ENCODE results near the gene CLASP1. TPM values are rescaled to one million over a fixed set of nuclear protein-coding genes. Genes with fewer than 3 reads are reported as not detected.

The CLASP1 gene
- total and polyA plus RNA-seq, 2 of the 8 experiments (the other 6 are each of a cell fraction or from before 2014, with no cell fraction given): 7.3 to 53.9 TPM

- no peak overlapping the region for H3K14ac ChIP-seq (ENCODE audit: insufficient read length)
- no peak overlapping the region for H2BK12ac ChIP-seq (ENCODE audit: low read depth, low read length)
- H3K79me2 ChIP-seq (ENCODE audit: control insufficient read depth in 1 of 2, insufficient read depth in 2 of 2, low read length in 2 of 2): no peaks in the 10 kb centered on the region
- H4K5ac ChIP-seq (ENCODE audit: insufficient read length, low read depth, low read length): no peak overlapping the region
- H3K27me3 ChIP-seq (replicated peaks in 1 of 4; ENCODE audit: control insufficient read depth in 3 of 4, extremely low read depth in 1 of 4, insufficient read depth in 3 of 4, low read length in 3 of 4): no peaks in the 10 kb centered on the region
- H3K9me3 ChIP-seq (ENCODE audit: insufficient read depth in 2 of 2, low read depth in 1 of 2, low read length in 1 of 2): no peaks in the 10 kb centered on the region
- no peak overlapping the region for H2BK5ac ChIP-seq (ENCODE audit: low read depth, low read length)
- H2BK15ac ChIP-seq (ENCODE audit: low read length): no peak overlapping the region
- no peak overlapping the region for H3K4ac ChIP-seq (replicated peaks; ENCODE audit: insufficient read length, low read depth, low read length)
- ChIA-PET POLR2A (ENCODE audit: partially characterized antibody) (no interaction called here), CTCF (ENCODE audit: partially characterized antibody) (no interaction called here)
- H3K4me2 ChIP-seq (ENCODE audit: insufficient read depth in 1 of 2, low read depth in 2 of 2, low read length in 2 of 2): no peak overlapping the region
- H3K4me3 ChIP-seq (ENCODE audit: extremely low read depth in 1 of 4, insufficient read depth in 2 of 4, low read depth in 3 of 4, low read length in 4 of 4): no peak overlapping the region
- H3K4me1 ChIP-seq (replicated peaks in 1 of 4; ENCODE audit: control insufficient read depth in 3 of 4, insufficient read depth in 4 of 4, low read length in 3 of 4): no peaks in the 10 kb centered on the region
- H2AFZ ChIP-seq (ENCODE audit: low read length): no peak overlapping the region
- no peak overlapping the region for H2AK5ac ChIP-seq (ENCODE audit: low read depth, low read length)
- no peak overlapping the region for H3K27ac ChIP-seq (ENCODE audit: low read depth, low read length)
- H4K91ac ChIP-seq (replicated peaks; ENCODE audit: insufficient read length, low read length): no peak overlapping the region
- FAIRE-seq: no peak
- no peak overlapping the region for H2BK20ac ChIP-seq (ENCODE audit: low read length)
- H3K79me1 ChIP-seq (ENCODE audit: low read depth, low read length): no peaks in the 10 kb centered on the region; the same call in 1 of the 2 replicates
- no peak overlapping the region for H3K9ac ChIP-seq (replicated peaks in 1 of 4; ENCODE audit: extremely low read depth in 1 of 4, low read depth in 3 of 4, low read length in 3 of 4)
- H3K23ac ChIP-seq (ENCODE audit: insufficient read length): no peak overlapping the region
- H3K23me2 ChIP-seq (ENCODE audit: low read depth, low read length): no peaks in the 10 kb centered on the region
- no peak overlapping the region for H4K8ac ChIP-seq (ENCODE audit: extremely low read depth, insufficient read depth, low read length)
- peaks cover 0 to 15% (median 2%) of the 10 kb centered on the region in 4 experiments; a peak in 3 of 8 replicates for H3K36me3 ChIP-seq (ENCODE audit: control insufficient read depth in 2 of 4, insufficient read depth in 4 of 4, low read length in 3 of 4)
- no peak overlapping the region for H3K18ac ChIP-seq (ENCODE audit: extremely low read depth, low read length)
- no peak for DNase-seq (ENCODE audit: low read depth in 1 of 2, low spot score in 2 of 2)
- peaks cover 0 to 1% of the 10 kb centered on the region in 2 experiments for H4K20me1 ChIP-seq (replicated peaks in 1 of 2; ENCODE audit: control insufficient read depth in 1 of 2, insufficient read depth in 2 of 2, low read length in 2 of 2)
- no peak overlapping the region for H2BK120ac ChIP-seq (replicated peaks; ENCODE audit: low read depth, low read length)
- H3K56ac ChIP-seq (replicated peaks; ENCODE audit: insufficient read length, low read depth, low read length): no peak overlapping the region
- no peak for TF ChIP-seq EP300 (IDR thresholded peaks at IDR 0.05; ENCODE audit: borderline replicate concordance in 1 of 2, low read depth in 2 of 2, low read length in 2 of 2)
- no peak for TF ChIP-seq POLR2AphosphoS5 (IDR thresholded peaks at IDR 0.05; ENCODE audit: low read depth, low read length)
- no peak for TF ChIP-seq YY1 (IDR thresholded peaks at IDR 0.05; ENCODE audit: low read depth, low read length)
- no peak for TF ChIP-seq TAF1 (IDR thresholded peaks at IDR 0.05; ENCODE audit: low read depth, low read length)
- no peak for TF ChIP-seq E2F6 (IDR thresholded peaks at IDR 0.05)
- no peak for TF ChIP-seq MAFK (IDR thresholded peaks at IDR 0.05; ENCODE audit: low read depth, low read length)
- no peak for TF ChIP-seq EZH2 (IDR thresholded peaks at IDR 0.05; ENCODE audit: low read depth, low read length, severe bottlenecking)
- WGBS, 2 experiments (ENCODE audit: extremely low coverage in 1 of 2, insufficient coverage in 1 of 2, insufficient read length in 1 of 2, insufficient replicate concordance in 2 of 2, low coverage in 1 of 2, low lambda C conversion rate in 2 of 2, missing lambda C conversion rate in 1 of 2): 92% methylated on average over 4 of the region's 4 CpGs; no CpG with 5 or more reads in 1 of the 2 experiments
Observed at GRCh38 chr2:121417826-121418225, 231.4 kb downstream of the CLASP1 start.

Data from H1 (cell line).